Activated T-cell treated with anti-CD3 and anti-CD28 coated beads, Interleukin-2, amount 50 U/mL, for 4 hours (primary cell): ENCODE measurements around the gene RAB3B. TPM values are rescaled to one million over a fixed set of nuclear protein-coding genes. Genes with fewer than 3 reads are reported as not detected.
"Not testable (repeated sequence)": the region's sequence is repeated elsewhere in the genome, so short reads cannot be mapped to it uniquely, and the experiment has no call there.

ENCODE experiments used
- ATAC-seq, 2 donors: fragments of 200-7000 bp; cut with Tn5 transposase; one replicate each; pipeline ENCODE4 v1.10.0; 2021
- DNase-seq: peaks from one replicate; pipeline ENCODE4 v3.0.0-alpha.2; 2020
- H3K27me3 Mint-ChIP-seq: one replicate; pipeline ENCODE4 v1.8.0; 2021; ENCODE audit warnings: low read depth, mixed read lengths
- H3K36me3 Mint-ChIP-seq: one replicate; pipeline ENCODE4 v1.8.0; 2022; ENCODE audit warnings: mixed read lengths; ENCODE audit not compliant: insufficient read depth
- H3K4me1 Mint-ChIP-seq: one replicate; pipeline ENCODE4 v1.8.0; 2021; ENCODE audit warnings: low read depth, mixed read lengths
- H3K4me3 Mint-ChIP-seq: one replicate; pipeline ENCODE4 v1.8.0; 2021; ENCODE audit warnings: mild to moderate bottlenecking, moderate library complexity, mixed read lengths
- H3K9me3 Mint-ChIP-seq: one replicate; pipeline ENCODE4 v1.8.0; 2021; ENCODE audit warnings: mixed read lengths
- total RNA-seq, 3 donors: library from RNA; stranded (reverse); gene quantifications; one replicate each; pipeline ENCODE4 v1.2.1, GENCODE V29; 2021

RAB3B gene
- total RNA-seq, 3 donors from 2014 or later, result 0.05 to 0.11 (median 0.08) TPM

DNA sequence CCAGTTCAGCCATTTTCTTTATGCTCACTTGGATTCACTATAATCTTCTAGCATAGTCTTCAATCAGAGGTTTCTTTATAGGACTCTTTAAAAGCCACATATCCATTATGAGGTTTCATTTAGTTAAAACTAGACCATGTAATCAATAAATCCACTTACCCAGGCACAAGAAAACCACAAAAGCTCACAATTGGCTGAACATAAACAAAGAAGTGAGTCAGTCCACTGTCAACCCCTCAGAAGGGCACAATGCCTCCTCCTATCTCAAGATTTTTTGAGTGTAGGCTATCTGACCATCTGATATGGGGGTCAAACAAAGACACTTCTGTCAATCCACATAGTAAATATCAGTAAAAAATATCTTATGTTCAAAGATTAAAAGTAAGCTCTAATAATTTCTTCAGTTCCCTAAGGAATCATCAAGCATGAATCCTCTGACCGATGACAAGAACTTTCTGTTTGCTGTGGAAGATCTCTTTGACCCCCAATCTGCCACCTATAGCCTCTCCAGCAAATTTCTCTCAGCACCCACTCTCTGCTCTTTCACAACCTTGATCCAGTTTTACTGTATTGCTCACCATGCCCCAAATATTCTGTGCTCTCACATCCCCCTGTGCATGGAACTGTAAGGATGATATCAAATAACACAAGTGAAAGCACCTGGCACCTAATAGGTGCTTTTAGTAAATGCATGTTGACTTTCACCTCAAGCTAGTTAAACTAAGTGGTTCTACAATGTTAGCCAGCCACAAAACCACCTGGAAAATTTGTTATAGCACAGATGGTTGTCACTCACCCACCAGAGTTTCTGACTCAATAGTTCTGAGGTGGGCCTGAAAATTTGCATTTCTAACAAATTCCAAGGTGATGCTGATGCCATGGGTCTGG is 16.7 kb downstream of the RAB3B start:
- DNase-seq (no peak), ATAC-seq (peak in 1 of 2 donors; percentile 10)
- no peaks in the 10 kb centered on the region for H3K36me3 Mint-ChIP-seq
- peaks cover 4% of the 10 kb centered on the region for H3K27me3 Mint-ChIP-seq
- H3K9me3 Mint-ChIP-seq, result no peaks in the 10 kb centered on the region
- H3K4me1 Mint-ChIP-seq, result no peaks in the 10 kb centered on the region
- H3K4me3 Mint-ChIP-seq, result no peak overlapping the region

DNA sequence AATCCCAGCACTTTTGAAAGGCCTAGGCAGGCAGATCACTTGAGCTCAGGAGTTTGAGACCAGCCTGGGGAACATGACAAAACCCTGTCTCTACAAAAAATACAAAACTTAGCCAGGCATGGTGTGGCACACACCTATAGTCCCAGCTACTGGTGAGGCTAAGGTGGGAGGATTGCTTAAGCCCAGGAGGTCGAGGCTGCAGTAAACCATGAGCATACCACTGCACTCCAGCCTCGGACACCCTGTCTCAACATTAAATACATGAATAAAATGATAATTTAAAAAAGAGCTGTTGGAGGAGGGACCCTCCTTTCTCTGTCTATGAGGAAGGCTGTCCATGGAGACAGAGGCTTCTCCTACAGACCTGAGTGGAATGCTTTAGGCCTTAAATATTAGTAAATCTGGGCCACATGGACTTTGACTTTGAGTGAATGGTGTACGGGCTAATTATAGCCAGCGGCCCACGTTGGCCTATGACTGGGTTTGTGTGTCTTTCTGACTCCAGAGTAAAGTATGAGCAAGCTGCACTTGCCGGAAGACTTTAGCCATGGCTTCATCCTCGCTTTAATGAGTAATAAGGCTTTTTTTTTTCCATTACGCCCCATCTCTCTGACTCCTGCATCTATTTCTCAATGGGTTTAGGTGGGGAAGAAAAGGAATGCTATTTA is 21.3 kb downstream of the RAB3B start:
- ATAC-seq (no peak), DNase-seq (no peak)
- Mint-ChIP-seq H3K36me3 (no peaks in the 10 kb centered on the region), H3K4me3 (no peak overlapping the region), H3K9me3 (no peaks in the 10 kb centered on the region), H3K27me3 (peaks cover 4% of the 10 kb centered on the region), H3K4me1 (no peaks in the 10 kb centered on the region)

DNA sequence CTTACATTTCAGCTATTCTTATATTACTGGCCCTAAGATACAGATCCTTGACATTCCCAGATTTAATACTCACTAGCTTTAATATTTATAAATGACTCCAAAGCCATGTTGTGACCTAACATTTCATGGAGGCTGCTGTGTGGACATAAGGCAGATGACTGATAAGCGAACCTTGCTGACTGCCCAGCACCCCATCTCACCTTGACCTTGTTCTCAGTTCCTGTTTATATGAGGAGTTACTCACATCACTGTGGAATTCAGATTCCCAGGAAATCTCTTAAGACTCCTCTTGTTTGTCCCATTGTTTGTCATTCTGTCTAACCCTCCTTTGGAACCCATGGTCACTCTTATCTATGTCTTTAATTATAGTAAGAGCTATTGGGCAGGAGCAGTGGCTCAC is 21.9 kb downstream of the RAB3B start:
- peaks cover 4% of the 10 kb centered on the region for H3K27me3 Mint-ChIP-seq
- ATAC-seq, result no peak
- DNase-seq, result no peak
- H3K4me3 Mint-ChIP-seq, result no peak overlapping the region
- H3K36me3 Mint-ChIP-seq, result no peaks in the 10 kb centered on the region
- H3K4me1 Mint-ChIP-seq, result no peaks in the 10 kb centered on the region
- H3K9me3 Mint-ChIP-seq, result no peaks in the 10 kb centered on the region

DNA sequence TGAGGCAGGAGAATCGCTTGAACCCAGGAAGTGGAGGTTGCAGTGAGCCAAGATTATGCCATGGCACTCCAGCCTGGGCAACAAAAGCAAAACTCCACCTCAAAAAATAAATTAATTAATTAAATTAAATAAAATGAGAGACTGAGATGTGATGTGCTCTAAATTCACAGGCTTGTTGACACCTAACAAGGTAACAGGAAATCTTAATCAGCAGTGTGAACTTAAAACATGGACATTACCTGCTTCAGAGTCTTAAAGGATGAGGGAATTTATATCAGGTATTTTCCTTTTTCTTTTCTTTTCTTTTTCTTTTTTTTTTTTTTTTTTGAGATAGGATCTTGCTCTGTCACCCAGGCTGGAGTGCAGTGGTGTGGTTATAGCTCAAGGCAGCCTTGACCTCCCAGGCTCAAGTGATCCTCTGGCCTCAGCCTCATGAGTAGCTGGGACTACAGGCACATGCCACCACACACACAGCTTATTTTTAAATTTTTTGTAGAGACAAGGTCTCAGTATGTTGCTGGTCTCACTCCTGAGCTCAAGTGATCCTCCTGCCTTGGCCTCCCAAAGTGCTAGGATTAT is 23.2 kb downstream of the RAB3B start:
- not testable (repeated sequence) for H3K4me1 Mint-ChIP-seq, H3K4me3 Mint-ChIP-seq

DNA sequence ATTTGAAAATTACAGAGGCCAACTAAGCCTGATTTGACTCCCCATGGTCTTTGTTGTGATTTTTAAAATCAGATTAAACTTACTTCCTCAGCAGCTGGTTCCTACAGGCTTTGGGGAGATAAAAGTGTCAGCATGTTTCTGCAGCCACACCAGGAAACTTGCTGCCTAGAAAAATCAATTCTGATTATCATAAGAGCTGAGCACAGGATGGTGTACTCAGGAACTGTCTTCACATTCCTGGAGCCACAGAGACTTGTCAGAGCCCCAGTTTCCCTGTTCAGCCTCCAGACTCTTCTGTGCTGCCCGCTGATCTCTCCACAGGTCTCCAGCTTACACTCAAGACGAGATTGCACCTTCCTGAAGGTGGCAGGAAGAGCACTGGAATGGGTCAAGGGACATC is 23.9 kb downstream of the RAB3B start:
- H3K36me3 Mint-ChIP-seq, result no peaks in the 10 kb centered on the region
- ATAC-seq, result no peak
- no peaks in the 10 kb centered on the region for H3K4me1 Mint-ChIP-seq
- no peak overlapping the region for H3K4me3 Mint-ChIP-seq
- no peaks in the 10 kb centered on the region for H3K9me3 Mint-ChIP-seq
- DNase-seq, result no peak
- H3K27me3 Mint-ChIP-seq, result peaks cover 4% of the 10 kb centered on the region

More for the DNA sequence above, 23.2 kb downstream of the RAB3B start:
- not testable (repeated sequence) for H3K36me3 Mint-ChIP-seq, DNase-seq, H3K9me3 Mint-ChIP-seq, ATAC-seq, H3K27me3 Mint-ChIP-seq

DNA sequence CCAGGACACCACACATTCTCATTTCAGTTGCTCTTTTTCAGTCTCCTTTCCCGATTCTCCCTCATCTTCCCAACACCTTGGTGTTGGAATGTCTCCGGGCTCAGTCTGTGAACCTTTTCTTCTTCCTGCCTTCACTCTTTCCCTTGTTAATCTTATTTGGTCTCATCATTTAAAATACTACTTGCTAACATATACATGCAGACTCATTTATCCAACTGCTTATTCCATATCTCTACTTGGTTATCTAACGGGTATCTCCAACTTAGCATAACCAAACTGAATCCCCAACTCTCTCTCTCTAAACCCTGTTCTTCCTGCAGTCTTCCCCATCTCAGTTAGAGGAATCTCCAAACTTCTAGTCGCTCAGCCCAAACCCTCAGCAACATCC is 26.2 kb downstream of the RAB3B start:
- Mint-ChIP-seq H3K27me3 (no peaks in the 10 kb centered on the region), H3K9me3 (no peaks in the 10 kb centered on the region), H3K4me1 (no peaks in the 10 kb centered on the region), H3K4me3 (no peak overlapping the region), H3K36me3 (no peaks in the 10 kb centered on the region)
- ATAC-seq (no peak), DNase-seq (no peak)

DNA sequence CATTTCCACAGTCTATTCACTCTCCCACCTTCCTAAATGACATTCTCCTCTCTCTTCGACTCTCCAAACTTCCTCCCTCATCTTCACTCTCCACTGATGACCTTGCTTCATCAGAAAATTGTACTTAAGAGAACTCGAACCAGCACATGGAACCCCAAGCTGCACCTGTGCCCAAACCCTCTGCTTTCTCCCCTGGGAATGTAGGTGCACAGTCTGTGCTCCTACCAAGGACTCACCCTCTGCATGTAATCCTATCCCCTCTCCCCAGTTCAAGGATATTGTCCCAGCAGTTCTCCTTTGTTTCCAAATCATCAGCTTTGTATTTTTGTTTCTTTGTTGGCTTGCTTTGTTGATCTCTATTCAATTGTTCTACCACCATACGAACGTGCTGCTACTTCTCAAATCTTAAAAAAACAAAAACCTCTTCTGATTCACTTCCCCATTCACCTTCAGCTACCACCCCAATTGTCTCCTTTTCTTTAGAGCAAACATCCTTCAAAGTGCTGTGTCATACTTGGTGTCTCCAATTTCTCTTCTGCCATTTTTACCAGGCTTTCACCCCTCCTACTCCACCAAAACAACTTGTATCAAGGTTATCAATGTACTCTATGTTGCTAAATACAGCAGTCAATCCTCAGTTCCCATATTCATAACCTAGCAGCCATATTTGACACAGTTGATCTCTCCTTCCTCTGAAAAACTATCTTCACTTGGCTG is 26.8 kb downstream of the RAB3B start:
- Mint-ChIP-seq H3K4me1 (no peaks in the 10 kb centered on the region), H3K36me3 (no peaks in the 10 kb centered on the region)

DNA sequence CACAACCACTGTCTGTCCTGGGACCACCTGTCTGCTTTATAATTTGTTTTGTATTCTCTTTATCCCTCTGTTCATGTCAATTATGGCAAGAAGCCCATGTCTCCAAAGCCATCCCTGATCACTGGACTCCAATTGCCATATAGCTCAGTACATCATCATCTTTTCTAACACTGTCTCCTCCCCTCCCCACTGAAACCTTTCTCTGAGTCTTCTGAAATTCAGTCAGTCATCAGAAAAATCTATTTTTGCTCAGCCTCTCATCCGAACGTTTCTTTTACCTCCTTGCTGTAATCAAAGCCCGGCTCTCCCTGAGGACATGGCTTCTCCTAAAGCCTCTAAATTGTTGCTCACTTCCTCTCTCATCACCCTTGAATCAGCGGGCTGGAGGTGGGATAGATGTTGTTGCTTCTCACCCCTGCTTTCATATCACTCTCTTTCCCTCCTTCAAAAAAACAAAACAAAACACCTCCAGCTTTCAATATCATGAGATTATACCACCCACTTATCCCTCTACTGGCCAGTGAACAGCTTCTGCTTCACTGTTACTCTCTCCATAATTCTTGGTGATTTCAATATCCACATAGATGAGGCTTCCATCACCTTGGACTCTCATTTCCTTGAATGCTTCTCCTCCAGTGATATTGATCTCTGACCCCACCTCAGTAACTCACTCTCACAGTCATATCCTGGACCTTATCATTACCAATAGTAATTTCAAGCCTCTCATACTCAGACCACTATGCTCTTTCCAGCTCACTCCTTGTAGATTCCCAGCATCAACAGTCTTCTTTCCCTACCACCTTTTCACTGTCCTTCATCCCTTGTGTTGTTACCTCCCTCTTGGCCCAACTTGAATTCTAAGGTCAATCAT is 27.8 kb downstream of the RAB3B start:
- ATAC-seq, result no peak
- H3K9me3 Mint-ChIP-seq, result no peaks in the 10 kb centered on the region

More for the DNA sequence above, 26.8 kb downstream of the RAB3B start:
- no peak for DNase-seq
- Mint-ChIP-seq H3K4me3 (no peak overlapping the region), H3K9me3 (no peaks in the 10 kb centered on the region), H3K27me3 (no peaks in the 10 kb centered on the region)
- no peak for ATAC-seq

DNA sequence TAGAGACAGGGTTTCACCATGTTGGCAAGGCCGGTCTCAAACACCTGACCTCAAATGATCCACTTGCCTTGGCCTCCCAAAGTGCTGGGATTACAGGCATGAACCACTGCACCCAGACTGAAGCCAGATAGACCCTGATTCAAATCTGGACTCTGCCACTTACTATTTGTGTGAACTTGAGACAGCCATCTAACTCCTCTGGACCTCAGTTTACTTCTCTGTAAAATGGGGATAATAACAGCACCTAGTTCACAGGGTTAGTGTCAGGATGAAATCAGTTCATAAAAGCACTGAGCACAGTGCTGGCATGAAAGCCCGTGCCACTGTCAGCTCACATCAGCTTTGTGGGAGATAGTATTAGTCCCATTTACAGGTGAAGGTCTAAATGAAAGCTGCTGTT is 28.5 kb downstream of the RAB3B start:
- Mint-ChIP-seq H3K4me1 (no peaks in the 10 kb centered on the region), H3K9me3 (no peaks in the 10 kb centered on the region), H3K4me3 (no peak overlapping the region), H3K27me3 (no peaks in the 10 kb centered on the region), H3K36me3 (no peaks in the 10 kb centered on the region)
- ATAC-seq, result no peak
- DNase-seq, result no peak

More for the DNA sequence above, 27.8 kb downstream of the RAB3B start:
- no peaks in the 10 kb centered on the region for H3K36me3 Mint-ChIP-seq
- no peak for DNase-seq
- no peaks in the 10 kb centered on the region for H3K27me3 Mint-ChIP-seq
- H3K4me3 Mint-ChIP-seq, result no peak overlapping the region
- no peaks in the 10 kb centered on the region for H3K4me1 Mint-ChIP-seq

DNA sequence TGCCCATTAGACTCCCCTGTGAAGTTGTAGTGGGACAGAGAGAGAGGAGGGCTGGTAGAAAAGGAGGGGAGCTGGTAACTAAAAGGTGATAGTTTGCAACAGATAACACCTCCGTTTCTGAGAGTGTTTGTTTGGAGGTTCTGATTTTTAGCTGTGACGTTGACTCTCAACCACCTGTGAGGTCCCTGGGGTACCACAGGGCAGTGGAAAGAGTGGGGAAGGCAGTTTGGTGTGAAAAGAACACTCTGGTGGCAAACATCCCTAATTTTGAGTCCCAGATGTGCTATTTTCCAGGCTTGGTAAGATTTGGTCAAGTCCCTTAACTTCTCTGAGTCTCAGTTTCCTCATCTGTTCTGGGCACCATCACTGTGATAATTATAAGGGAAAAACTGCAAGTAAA is 29.3 kb downstream of the RAB3B start:
- Mint-ChIP-seq H3K27me3 (no peaks in the 10 kb centered on the region), H3K4me1 (no peaks in the 10 kb centered on the region), H3K4me3 (no peak overlapping the region), H3K36me3 (no peaks in the 10 kb centered on the region), H3K9me3 (no peaks in the 10 kb centered on the region)
- ATAC-seq (no peak), DNase-seq (no peak)

DNA sequence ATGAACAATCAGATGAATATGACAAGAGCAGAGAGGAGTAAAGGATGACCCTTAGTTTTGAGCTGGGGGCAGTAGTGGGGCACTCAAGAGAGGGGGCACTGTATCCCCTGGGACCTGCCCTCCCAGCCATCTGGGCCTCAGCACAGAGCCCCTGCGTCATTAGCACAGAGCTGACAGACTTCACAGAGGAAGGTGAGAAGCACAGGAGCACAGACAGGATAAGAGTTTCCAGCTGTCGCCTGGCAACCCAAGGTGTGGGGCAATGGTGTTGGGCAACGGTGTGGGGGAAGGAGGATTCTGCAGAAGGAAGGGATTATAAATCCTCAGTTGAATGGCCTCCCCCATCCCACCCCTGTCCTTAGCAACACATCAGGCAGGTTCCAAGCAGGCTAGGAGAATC is 30.2 kb downstream of the RAB3B start:
- Mint-ChIP-seq H3K36me3 (no peaks in the 10 kb centered on the region), H3K27me3 (no peaks in the 10 kb centered on the region), H3K9me3 (no peaks in the 10 kb centered on the region), H3K4me1 (no peaks in the 10 kb centered on the region), H3K4me3 (no peak overlapping the region)
- DNase-seq (no peak), ATAC-seq (no peak)

DNA sequence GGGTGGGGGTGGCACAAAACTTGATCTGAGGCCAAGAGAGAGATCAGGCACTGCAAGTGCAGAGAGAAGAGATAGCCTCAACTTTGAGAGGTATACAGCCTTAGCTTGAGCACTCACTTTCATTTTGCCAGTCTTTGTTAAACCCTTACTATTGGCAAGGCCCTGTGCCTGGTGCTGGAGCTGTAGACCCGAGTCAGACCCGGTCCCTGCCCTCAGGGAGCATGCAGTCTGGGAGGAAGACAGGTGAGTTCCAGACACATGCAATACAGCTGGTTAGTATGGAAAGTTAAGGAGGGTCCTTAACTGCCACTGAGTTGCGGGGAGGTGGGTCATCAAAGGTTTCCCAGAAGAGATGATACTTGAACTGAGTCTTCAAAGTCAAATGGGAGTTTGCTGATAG is 31.7 kb downstream of the RAB3B start:
- DNase-seq (no peak), ATAC-seq (no peak)
- Mint-ChIP-seq H3K27me3 (no peaks in the 10 kb centered on the region), H3K4me1 (no peaks in the 10 kb centered on the region), H3K9me3 (no peaks in the 10 kb centered on the region), H3K4me3 (no peak overlapping the region), H3K36me3 (no peaks in the 10 kb centered on the region)

DNA sequence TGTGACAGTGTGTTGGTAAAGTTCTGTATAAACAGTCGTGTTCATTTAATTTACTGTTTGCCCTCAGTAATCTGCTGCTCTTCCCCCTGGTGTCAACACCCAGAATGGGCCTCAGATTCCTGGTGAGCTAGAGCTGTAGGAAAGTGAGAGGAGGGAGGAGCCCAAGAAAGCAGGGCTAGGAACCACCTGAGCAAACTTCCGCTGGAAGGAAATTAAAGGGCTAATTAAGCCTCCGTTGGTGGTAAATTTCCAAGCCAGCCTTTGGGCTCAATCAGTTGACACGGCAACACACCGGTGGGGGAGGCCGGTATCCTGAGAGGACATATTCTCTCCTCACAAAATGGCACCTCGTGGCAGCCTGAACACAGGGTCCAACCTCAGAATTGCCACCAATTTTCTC is 32.9 kb downstream of the RAB3B start:
- DNase-seq (no peak), ATAC-seq (no peak)
- H3K36me3 Mint-ChIP-seq, result no peaks in the 10 kb centered on the region
- no peaks in the 10 kb centered on the region for H3K27me3 Mint-ChIP-seq
- H3K9me3 Mint-ChIP-seq, result no peaks in the 10 kb centered on the region
- no peak overlapping the region for H3K4me3 Mint-ChIP-seq
- H3K4me1 Mint-ChIP-seq, result no peaks in the 10 kb centered on the region
